Mesothelial cell of epicardium (in vitro differentiated cells): Measurements from ENCODE around the gene CFAP99. TPM values are rescaled to one million over a fixed set of nuclear protein-coding genes. Genes with fewer than 3 reads are reported as not detected.

Source experiments
- DNase-seq, 2 experiments: peaks; one replicate each; pipeline ENCODE4 v3.0.0; 2021; ENCODE audit warnings: low spot score in 2 of 2; ENCODE audit not compliant: unreplicated experiment in 2 of 2
- H3K27ac Mint-ChIP-seq: 2 replicates; pipeline ENCODE4 v1.8.0; 2021; ENCODE audit warnings: mixed read lengths
- H3K27me3 Mint-ChIP-seq: 2 replicates; pipeline ENCODE4 v1.8.0; 2021; ENCODE audit warnings: low read depth, mixed read lengths
- H3K36me3 Mint-ChIP-seq: 2 replicates; pipeline ENCODE4 v1.8.0; 2021; ENCODE audit warnings: mixed read lengths
- H3K4me1 Mint-ChIP-seq: 2 replicates; pipeline ENCODE4 v1.8.0; 2021; ENCODE audit warnings: mixed read lengths
- H3K4me3 Mint-ChIP-seq: 2 replicates; pipeline ENCODE4 v1.8.0; 2021; ENCODE audit warnings: mild to moderate bottlenecking, moderate library complexity, mixed read lengths
- H3K9me3 Mint-ChIP-seq: 2 replicates; pipeline ENCODE4 v1.8.0; 2021; ENCODE audit warnings: mixed read lengths
- CTCF ChIP-seq: fragments of 200-600 bp; sonication (generic); IDR thresholded peaks from one replicate; pipeline ENCODE4 v1.5.0; 2021; ENCODE audit warnings: antibody characterized with exemption; ENCODE audit not compliant: unreplicated experiment
- total RNA-seq: library from RNA; stranded (reverse); gene quantifications from 3 replicates; pipeline ENCODE4 v1.2.1, GENCODE V29; 2021

CFAP99 gene
- total RNA-seq, 1 donor from 2014 or later, result not detected

DNA sequence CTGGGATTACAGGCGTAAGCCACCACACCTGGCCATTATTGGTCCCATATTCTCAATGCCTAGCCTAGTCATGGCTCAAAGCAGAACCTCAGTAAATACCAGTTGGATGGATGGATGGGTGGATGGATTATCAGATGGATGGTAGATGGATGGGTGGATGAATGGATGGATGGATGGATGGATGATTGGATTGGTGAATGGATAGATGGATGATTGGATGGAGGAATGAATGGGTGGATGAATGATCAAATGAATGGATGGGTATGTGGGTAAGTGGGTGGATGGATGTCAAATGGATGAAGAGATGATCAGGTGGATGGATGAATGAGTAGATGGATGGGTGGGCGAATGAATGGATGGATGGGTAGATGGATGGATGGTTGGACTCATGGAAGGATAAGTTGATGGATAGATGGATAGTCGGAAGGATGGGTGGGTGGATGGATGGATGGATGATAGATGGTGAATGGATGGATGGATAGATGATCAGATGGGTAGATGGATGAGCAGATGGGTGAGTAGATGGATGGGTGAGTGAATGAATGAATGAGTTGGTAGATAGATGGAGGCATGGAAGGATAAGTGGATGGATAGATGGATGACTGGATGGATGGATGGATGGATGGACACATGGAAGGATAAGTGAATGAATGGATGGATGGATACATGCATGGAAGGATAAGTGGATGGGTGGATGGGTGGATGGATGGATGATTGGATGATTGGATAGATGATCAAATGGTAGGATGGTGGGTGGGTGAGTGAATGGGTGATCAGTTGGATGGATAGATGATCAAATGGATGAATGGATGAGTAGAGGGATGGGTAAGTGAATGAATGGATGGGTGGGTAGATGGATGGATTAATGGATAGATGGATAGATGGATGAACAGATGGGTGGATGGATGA lies 28.2 kb downstream of the CFAP99 start:
- Mint-ChIP-seq H3K9me3 (no peaks in the 10 kb centered on the region), H3K27ac (no peak overlapping the region), H3K36me3 (no peaks in the 10 kb centered on the region), H3K4me3 (no peak overlapping the region), H3K27me3 (peaks cover 7% of the 10 kb centered on the region), H3K4me1 (no peaks in the 10 kb centered on the region)
- no peak for DNase-seq
- no peak for TF ChIP-seq CTCF

- DNase-seq, result no peak
- TF ChIP-seq CTCF, result no peak
- H3K4me3 Mint-ChIP-seq, result no peak overlapping the region
- H3K9me3 Mint-ChIP-seq, result no peaks in the 10 kb centered on the region
- no peaks in the 10 kb centered on the region for H3K36me3 Mint-ChIP-seq
- no peak overlapping the region for H3K27ac Mint-ChIP-seq
- H3K4me1 Mint-ChIP-seq, result no peaks in the 10 kb centered on the region
- H3K27me3 Mint-ChIP-seq, result peaks cover 7% of the 10 kb centered on the region
Observed at GRCh38 chr4:2448589-2448988, 29.8 kb downstream of the CFAP99 start.

DNA sequence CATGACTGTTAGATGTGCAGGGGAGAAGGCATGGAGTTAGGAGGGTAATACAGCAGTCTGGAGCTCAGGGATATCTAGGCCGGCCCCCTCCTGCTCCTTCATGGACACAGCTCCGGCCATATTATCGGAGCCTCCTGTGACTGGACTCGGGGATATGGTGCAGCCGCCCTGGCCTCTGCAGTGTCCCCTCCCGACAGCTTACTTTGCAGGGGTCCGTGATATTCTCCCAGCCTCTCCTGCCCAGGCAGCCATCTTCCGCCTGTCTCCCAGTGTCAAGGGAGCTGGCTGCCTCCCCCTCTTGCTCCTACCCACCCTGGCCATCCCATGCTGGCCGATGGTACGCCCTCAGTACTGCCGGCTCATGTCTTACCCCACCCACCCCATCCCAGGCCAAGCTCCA lies 30.3 kb downstream of the CFAP99 start:
- Mint-ChIP-seq H3K27me3 (peaks cover 7% of the 10 kb centered on the region), H3K36me3 (no peaks in the 10 kb centered on the region), H3K4me1 (no peaks in the 10 kb centered on the region), H3K9me3 (no peaks in the 10 kb centered on the region), H3K27ac (no peak overlapping the region), H3K4me3 (no peak overlapping the region)
- no peak for DNase-seq
- no peak for TF ChIP-seq CTCF

DNA sequence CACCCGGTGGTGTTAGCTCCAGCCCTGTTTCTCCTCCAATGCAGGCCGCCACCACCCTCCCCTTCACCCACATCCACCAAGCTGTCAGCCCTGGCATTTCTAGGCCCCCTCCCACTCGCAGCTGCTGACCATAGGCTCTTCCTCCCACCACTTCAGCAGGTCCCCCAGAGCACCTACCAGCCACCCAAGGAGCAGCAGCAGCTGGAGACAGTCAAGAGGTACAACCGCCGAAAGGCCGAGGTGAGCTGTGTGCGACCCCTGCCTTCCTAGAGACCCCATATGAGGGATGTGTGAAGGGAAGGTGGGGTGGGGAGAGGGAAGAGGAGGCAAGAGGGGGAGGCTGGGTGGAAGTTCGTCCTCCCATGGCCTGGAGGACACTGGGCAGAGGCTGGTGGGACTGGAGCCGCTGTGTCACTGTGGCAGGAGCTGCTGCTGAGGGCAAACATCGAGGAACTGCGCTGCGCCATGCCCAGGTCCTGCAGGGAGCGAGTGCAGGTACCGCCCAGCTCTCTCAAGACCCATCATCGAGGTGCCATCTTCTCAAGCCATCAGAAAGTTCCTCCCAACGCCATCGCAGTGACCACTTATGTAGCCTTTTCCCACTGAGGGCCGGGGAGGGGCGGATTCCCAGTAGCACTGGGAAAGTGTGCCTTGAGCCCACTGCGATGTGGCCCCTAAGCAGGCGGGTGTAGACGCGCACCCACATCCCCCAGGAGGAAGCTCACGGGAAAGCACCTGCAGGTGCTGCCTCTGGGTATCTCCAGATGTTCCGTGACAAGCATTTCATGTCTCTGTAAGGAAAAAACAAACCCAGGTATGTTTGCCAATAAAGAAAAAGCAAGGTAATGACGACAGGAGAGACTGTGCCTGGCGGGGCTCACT lies 31.0 kb downstream of the CFAP99 start:
- H3K4me1 Mint-ChIP-seq, result no peaks in the 10 kb centered on the region
- H3K27ac Mint-ChIP-seq, result no peak overlapping the region
- no peak for TF ChIP-seq CTCF
- DNase-seq, result no peak
- H3K36me3 Mint-ChIP-seq, result no peaks in the 10 kb centered on the region
- no peaks in the 10 kb centered on the region for H3K9me3 Mint-ChIP-seq
- peaks cover 7% of the 10 kb centered on the region for H3K27me3 Mint-ChIP-seq
- no peak overlapping the region for H3K4me3 Mint-ChIP-seq

- peaks cover 7% of the 10 kb centered on the region for H3K27me3 Mint-ChIP-seq
- H3K4me1 Mint-ChIP-seq, result no peaks in the 10 kb centered on the region
- H3K27ac Mint-ChIP-seq, result no peak overlapping the region
- no peak overlapping the region for H3K4me3 Mint-ChIP-seq
- no peaks in the 10 kb centered on the region for H3K36me3 Mint-ChIP-seq
- DNase-seq, result no peak
- H3K9me3 Mint-ChIP-seq, result no peaks in the 10 kb centered on the region
- no peak for TF ChIP-seq CTCF
Observed at GRCh38 chr4:2450394-2451035, 31.8 kb downstream of the CFAP99 start.
